ENCODE results near the gene OMP. TPM values are rescaled to one million over a fixed set of nuclear protein-coding genes. Genes with fewer than 3 reads are reported as not detected.

The OMP gene
- total RNA-seq, 2 experiments from 2014 or later: not detected

DNA sequence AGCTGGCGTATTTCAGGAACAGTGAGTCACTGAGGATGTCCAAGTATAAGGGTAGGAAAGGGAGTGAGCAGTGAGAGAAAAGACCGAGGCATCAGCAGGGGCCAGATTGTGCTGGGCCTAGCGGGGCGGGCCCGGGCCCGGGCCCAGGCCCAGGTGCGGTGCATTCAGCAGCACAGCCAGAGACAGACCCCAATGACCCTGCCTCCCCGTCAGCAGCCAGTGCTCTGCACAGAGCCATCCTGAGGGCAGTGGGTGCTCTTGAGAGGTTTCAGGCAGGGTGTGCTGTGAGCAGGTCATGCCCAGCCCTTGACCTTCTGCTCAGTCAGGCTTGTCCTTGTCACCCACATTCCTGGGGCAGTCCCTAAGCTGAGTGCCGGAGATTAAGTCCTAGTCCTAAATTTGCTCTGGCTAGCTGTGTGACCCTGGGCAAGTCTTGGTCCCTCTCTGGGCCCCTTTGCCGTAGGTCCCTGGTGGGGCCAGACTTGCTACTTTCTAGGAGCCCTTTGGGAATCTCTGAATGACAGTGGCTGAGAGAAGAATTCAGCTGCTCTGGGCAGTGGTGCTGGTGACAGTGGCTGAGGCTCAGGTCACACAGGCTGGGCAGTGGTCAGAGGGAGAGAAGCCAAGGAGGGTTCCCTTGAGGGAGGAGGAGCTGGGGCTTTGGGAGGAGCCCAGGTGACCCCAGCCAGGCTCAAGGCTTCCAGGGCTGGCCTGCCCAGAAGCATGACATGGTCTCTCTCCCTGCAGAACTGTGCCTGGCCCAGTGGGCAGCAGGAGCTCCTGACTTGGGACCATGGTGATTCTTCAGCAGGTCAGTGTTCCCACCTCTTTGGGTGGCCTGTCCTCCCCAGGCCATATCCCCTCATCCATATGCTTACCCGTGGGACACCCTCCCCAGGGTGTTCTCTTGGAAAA, 27.5 kb downstream of the OMP start:
- no peak overlapping the region for H2AFZ ChIP-seq (ENCODE audit: low read length)
- H3K36me3 ChIP-seq (ENCODE audit: insufficient read depth, low read length): no peaks in the 10 kb centered on the region
- no peak overlapping the region for H3K27ac ChIP-seq (ENCODE audit: low read depth, low read length, poor library complexity, severe bottlenecking)
- no peaks in the 10 kb centered on the region for H3K9me3 ChIP-seq (ENCODE audit: low read length)
- H3K4me3 ChIP-seq (ENCODE audit: low read depth, low read length, poor library complexity, severe bottlenecking): no peak overlapping the region
- no peak overlapping the region for H3K4me2 ChIP-seq (ENCODE audit: low read length)
- ChIA-PET POLR2A (interaction anchor here (0.6 kb wide), 1 partner anchor 286 kb away, joined by 3 read pairs; no protein-coding TSS in a partner anchor), CTCF (ENCODE audit: unreplicated experiment) (no interaction called here)
- no peaks in the 10 kb centered on the region for H3K79me2 ChIP-seq (ENCODE audit: insufficient read depth, low read depth, low read length)
- no peaks in the 10 kb centered on the region for H4K20me1 ChIP-seq (ENCODE audit: insufficient read depth, low read length)
- TF ChIP-seq, protein P1, sequence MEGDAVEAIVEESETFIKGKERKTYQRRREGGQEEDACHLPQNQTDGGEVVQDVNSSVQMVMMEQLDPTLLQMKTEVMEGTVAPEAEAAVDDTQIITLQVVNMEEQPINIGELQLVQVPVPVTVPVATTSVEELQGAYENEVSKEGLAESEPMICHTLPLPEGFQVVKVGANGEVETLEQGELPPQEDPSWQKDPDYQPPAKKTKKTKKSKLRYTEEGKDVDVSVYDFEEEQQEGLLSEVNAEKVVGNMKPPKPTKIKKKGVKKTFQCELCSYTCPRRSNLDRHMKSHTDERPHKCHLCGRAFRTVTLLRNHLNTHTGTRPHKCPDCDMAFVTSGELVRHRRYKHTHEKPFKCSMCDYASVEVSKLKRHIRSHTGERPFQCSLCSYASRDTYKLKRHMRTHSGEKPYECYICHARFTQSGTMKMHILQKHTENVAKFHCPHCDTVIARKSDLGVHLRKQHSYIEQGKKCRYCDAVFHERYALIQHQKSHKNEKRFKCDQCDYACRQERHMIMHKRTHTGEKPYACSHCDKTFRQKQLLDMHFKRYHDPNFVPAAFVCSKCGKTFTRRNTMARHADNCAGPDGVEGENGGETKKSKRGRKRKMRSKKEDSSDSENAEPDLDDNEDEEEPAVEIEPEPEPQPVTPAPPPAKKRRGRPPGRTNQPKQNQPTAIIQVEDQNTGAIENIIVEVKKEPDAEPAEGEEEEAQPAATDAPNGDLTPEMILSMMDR (conservative IDR thresholded peaks at IDR 0.05; ENCODE audit: low read length): no peak
- no peak for TF ChIP-seq EZH2phosphoT487 (IDR thresholded peaks at IDR 0.05; ENCODE audit: borderline replicate concordance, low read depth, low read length)
- intact Hi-C loops (cut with micrococcal nuclease; ENCODE audit: unreplicated experiment): no loop called here
- no peaks in the 10 kb centered on the region for H3K9me2 ChIP-seq (ENCODE audit: insufficient read depth, low read length)
- peaks cover 11% of the 10 kb centered on the region for H3K4me1 ChIP-seq (ENCODE audit: insufficient read depth, low read length, poor library complexity, severe bottlenecking)
- DNase-seq (ENCODE audit: low spot score): no peak
- no TSS peak for BruUV-seq (replicated peaks)

DNA sequence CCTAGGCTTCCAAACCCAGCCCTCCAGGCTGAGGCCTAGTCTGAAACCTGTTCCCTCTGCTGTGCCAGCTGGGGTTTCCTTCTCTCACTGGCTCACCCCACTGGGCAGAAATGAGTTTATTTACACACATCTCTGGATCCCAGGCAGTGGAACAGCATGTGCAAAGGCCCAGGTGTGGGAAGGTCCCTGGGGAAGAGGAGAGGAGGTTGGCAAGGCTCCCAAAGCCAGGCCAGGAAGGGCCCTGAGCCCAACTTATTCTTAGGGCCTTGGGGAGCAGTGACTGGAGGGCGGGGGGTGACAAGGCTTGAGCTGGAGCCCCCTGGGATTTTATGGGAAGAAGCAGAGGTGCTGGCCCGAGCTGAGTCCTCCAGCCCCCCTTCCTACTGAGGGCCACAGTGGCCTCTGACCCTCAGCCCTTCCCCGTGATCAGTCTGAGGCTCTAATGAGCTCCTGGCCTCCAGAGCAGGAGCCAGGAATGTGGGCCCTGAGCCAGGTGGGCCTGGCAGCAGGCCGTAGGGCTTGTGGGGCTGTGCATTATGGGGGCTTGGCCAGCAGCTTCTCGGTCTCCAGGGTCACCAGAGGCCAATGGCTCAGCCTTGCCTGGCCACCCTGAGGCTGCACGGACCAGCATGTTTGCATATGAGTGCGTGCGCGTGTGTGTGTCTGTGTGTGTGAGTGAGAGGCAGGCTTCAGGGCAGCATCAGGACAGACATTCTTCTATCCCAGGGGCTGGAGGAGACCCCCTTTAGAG, 28.3 kb downstream of the OMP start:
- no peak overlapping the region for H2AFZ ChIP-seq (ENCODE audit: low read length)
- H3K9me2 ChIP-seq (ENCODE audit: insufficient read depth, low read length): no peaks in the 10 kb centered on the region
- no TSS peak for BruUV-seq (replicated peaks)
- ChIA-PET POLR2A (no interaction called here), CTCF (ENCODE audit: unreplicated experiment) (no interaction called here)
- H3K9me3 ChIP-seq (ENCODE audit: low read length): no peaks in the 10 kb centered on the region
- no peaks in the 10 kb centered on the region for H3K36me3 ChIP-seq (ENCODE audit: insufficient read depth, low read length)
- H3K79me2 ChIP-seq (ENCODE audit: insufficient read depth, low read depth, low read length): no peaks in the 10 kb centered on the region
- intact Hi-C loops (cut with micrococcal nuclease; ENCODE audit: unreplicated experiment): no loop called here
- no peak overlapping the region for H3K27ac ChIP-seq (ENCODE audit: low read depth, low read length, poor library complexity, severe bottlenecking)
- no peak for DNase-seq (ENCODE audit: low spot score)
- no peak overlapping the region for H3K4me2 ChIP-seq (ENCODE audit: low read length)
- no peaks in the 10 kb centered on the region for H4K20me1 ChIP-seq (ENCODE audit: insufficient read depth, low read length)
- peaks cover 11% of the 10 kb centered on the region for H3K4me1 ChIP-seq (ENCODE audit: insufficient read depth, low read length, poor library complexity, severe bottlenecking)
- TF ChIP-seq, protein P1 (conservative IDR thresholded peaks at IDR 0.05; ENCODE audit: low read length): no peak
- no peak overlapping the region for H3K4me3 ChIP-seq (ENCODE audit: low read depth, low read length, poor library complexity, severe bottlenecking)

DNA sequence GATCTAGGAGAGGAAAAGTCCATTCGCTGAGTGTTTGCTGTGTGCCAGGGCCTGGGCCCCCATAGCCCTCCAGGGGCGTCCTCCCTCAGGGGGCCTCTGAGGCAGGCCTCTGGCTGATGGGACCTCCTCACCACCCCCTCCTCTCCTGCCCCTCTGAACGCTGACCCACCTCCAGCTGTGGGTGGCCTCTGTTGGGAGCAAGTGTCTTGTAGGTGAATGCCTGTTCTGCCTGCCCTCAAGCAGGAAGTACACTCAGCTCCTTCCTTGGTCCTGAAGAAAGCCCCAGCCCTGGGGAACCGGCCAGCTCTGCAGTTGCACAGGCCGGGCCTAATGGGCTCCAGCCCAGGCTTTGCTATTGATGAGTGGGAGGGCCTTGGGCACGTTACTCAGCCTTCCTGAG, 28.9 kb downstream of the OMP start:
- intact Hi-C loops (cut with micrococcal nuclease; ENCODE audit: unreplicated experiment): no loop called here
- Histone ChIP-seq H3K9me3 (ENCODE audit: low read length) (no peaks in the 10 kb centered on the region), H3K4me2 (ENCODE audit: low read length) (no peak overlapping the region), H3K36me3 (ENCODE audit: insufficient read depth, low read length) (no peaks in the 10 kb centered on the region), H4K20me1 (ENCODE audit: insufficient read depth, low read length) (no peaks in the 10 kb centered on the region), H3K4me3 (ENCODE audit: low read depth, low read length, poor library complexity, severe bottlenecking) (no peak overlapping the region), H3K4me1 (ENCODE audit: insufficient read depth, low read length, poor library complexity, severe bottlenecking) (peaks cover 11% of the 10 kb centered on the region), H2AFZ (ENCODE audit: low read length) (no peak overlapping the region), H3K79me2 (ENCODE audit: insufficient read depth, low read depth, low read length) (no peaks in the 10 kb centered on the region), H3K27ac (ENCODE audit: low read depth, low read length, poor library complexity, severe bottlenecking) (no peak overlapping the region), H3K9me2 (ENCODE audit: insufficient read depth, low read length) (no peaks in the 10 kb centered on the region)
- TF ChIP-seq, protein P1 (conservative IDR thresholded peaks at IDR 0.05; ENCODE audit: low read length): no peak
- TF ChIP-seq EZH2phosphoT487 (IDR thresholded peaks at IDR 0.05; ENCODE audit: borderline replicate concordance, low read depth, low read length): no peak
- BruUV-seq (replicated peaks): no TSS peak
- ChIA-PET POLR2A (no interaction called here), CTCF (ENCODE audit: unreplicated experiment) (no interaction called here)
- no peak for DNase-seq (ENCODE audit: low spot score)

All from OCI-LY7 (cell line).